Type B pancreatic cell (in vitro differentiated cells): ENCODE data around the gene SYT17. TPM values are rescaled to one million over a fixed set of nuclear protein-coding genes. Genes with fewer than 3 reads are reported as not detected.
A peak's percentile ranks its signal among the peaks of the same experiment; 100 is the strongest.

Experiments
- DNase-seq: peaks from one replicate; pipeline ENCODE4 v3.0.0; 2021; ENCODE audit warnings: mixed read lengths; ENCODE audit not compliant: unreplicated experiment; ENCODE audit errors: extremely low spot score
- H3K27ac Mint-ChIP-seq: 2 replicates; pipeline ENCODE4 v1.8.0; 2021; ENCODE audit warnings: mild to moderate bottlenecking, mixed read lengths
- H3K27me3 Mint-ChIP-seq: 2 replicates; pipeline ENCODE4 v1.8.0; 2021; ENCODE audit warnings: mixed read lengths
- H3K36me3 Mint-ChIP-seq: 2 replicates; pipeline ENCODE4 v1.8.0; 2021; ENCODE audit warnings: mixed read lengths
- H3K4me1 Mint-ChIP-seq: one replicate; pipeline ENCODE4 v1.8.0; 2021; ENCODE audit warnings: mixed read lengths; ENCODE audit not compliant: unreplicated experiment
- H3K4me3 Mint-ChIP-seq: 2 replicates; pipeline ENCODE4 v1.8.0; 2021; ENCODE audit warnings: mild to moderate bottlenecking, mixed read lengths
- H3K9me3 Mint-ChIP-seq: 2 replicates; pipeline ENCODE4 v1.8.0; 2021; ENCODE audit warnings: mixed read lengths
- CTCF ChIP-seq: fragments of 200-600 bp; sonication (generic); conservative IDR thresholded peaks from 2 replicates; pipeline ENCODE4 v1.5.0; 2021; ENCODE audit warnings: antibody characterized with exemption, mild to moderate bottlenecking
- total RNA-seq: library from RNA; stranded (reverse); gene quantifications from 2 replicates; pipeline ENCODE4 v1.2.1, GENCODE V29; 2021; ENCODE audit warnings: low replicate concordance

SYT17 gene
- total RNA-seq, 1 donor from 2014 or later: 10.7 TPM

DNA sequence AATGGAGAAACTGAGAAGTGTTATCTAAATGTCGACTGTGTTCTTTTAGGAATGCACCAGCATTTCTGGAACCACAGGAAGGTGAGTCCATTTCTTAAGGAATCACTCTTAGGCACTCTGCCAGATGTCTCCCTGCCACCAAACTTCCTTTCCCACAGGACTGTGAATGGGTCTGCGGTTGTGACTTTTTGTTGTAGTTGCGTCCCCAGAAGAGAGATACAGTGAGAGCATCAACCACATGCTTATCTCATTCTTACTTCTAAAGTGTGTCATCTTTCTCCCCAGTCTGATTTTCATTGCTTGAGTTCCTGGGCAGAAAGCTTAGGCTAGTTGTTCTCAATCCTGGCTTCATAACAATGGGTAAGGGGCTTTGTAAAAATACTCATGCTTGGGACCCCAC is 40.8 kb upstream of the SYT17 start:
- Mint-ChIP-seq H3K27me3 (no peaks in the 10 kb centered on the region), H3K4me1 (peaks cover 19% of the 10 kb centered on the region), H3K9me3 (no peaks in the 10 kb centered on the region), H3K36me3 (no peaks in the 10 kb centered on the region), H3K4me3 (no peak overlapping the region), H3K27ac (no peak overlapping the region)
- no peak for TF ChIP-seq CTCF
- no peak for DNase-seq

GRCh38 chr16:19127674-19128131 is 40.3 kb upstream of the SYT17 start:
- Mint-ChIP-seq H3K27me3 (no peaks in the 10 kb centered on the region), H3K9me3 (no peaks in the 10 kb centered on the region), H3K36me3 (no peaks in the 10 kb centered on the region), H3K4me1 (peaks cover 19% of the 10 kb centered on the region), H3K4me3 (no peak overlapping the region), H3K27ac (no peak overlapping the region)
- TF ChIP-seq CTCF: no peak
- DNase-seq: no peak

DNA sequence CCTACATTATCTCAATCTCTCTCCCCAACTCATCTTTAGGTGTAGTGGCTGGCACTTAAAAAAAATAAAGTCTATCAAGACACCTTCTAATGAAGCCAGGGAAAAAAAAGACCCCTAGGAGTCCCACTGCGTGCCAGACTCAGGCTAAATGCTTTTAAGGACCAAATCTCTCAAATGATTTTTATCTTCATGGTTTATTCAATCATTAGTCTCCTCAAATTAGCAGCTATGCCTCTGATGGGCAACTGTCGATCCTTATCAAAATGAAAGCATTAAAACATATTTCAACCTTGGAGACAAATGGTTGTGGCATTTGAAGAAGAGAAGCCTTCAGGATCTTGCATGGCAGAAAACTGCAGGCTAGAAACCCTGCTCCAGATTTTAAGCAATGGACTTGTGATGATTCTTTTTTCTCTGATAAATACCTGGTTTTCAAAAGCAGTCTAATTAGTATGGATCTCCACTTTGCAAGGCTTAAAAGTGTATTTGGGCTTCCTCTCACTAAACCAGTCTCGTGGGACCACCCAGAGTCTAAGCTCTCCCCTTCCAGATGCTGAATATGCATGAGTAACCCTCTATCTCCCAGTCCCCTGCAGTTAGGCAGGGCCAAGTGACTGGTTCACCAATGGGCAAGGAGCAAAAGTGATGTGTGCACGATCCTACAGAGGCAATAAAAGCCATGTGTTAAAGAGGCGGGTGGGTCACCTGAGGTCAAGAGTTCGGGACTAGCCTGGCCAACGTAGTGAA is 39.4 kb upstream of the SYT17 start:
- Mint-ChIP-seq H3K4me3 (no peak overlapping the region), H3K4me1 (peaks cover 19% of the 10 kb centered on the region), H3K9me3 (no peaks in the 10 kb centered on the region), H3K27ac (peak overlapping the region; percentile 4), H3K27me3 (no peaks in the 10 kb centered on the region), H3K36me3 (no peaks in the 10 kb centered on the region)
- TF ChIP-seq CTCF: no peak
- no peak for DNase-seq

GRCh38 chr16:19130385-19130784 is 37.7 kb upstream of the SYT17 start:
- H3K9me3 Mint-ChIP-seq: no peaks in the 10 kb centered on the region
- no peak overlapping the region for H3K4me3 Mint-ChIP-seq
- H3K27ac Mint-ChIP-seq: no peak overlapping the region
- H3K27me3 Mint-ChIP-seq: no peaks in the 10 kb centered on the region
- no peak for TF ChIP-seq CTCF
- no peaks in the 10 kb centered on the region for H3K36me3 Mint-ChIP-seq
- no peak for DNase-seq
- peaks cover 22% of the 10 kb centered on the region for H3K4me1 Mint-ChIP-seq

DNA sequence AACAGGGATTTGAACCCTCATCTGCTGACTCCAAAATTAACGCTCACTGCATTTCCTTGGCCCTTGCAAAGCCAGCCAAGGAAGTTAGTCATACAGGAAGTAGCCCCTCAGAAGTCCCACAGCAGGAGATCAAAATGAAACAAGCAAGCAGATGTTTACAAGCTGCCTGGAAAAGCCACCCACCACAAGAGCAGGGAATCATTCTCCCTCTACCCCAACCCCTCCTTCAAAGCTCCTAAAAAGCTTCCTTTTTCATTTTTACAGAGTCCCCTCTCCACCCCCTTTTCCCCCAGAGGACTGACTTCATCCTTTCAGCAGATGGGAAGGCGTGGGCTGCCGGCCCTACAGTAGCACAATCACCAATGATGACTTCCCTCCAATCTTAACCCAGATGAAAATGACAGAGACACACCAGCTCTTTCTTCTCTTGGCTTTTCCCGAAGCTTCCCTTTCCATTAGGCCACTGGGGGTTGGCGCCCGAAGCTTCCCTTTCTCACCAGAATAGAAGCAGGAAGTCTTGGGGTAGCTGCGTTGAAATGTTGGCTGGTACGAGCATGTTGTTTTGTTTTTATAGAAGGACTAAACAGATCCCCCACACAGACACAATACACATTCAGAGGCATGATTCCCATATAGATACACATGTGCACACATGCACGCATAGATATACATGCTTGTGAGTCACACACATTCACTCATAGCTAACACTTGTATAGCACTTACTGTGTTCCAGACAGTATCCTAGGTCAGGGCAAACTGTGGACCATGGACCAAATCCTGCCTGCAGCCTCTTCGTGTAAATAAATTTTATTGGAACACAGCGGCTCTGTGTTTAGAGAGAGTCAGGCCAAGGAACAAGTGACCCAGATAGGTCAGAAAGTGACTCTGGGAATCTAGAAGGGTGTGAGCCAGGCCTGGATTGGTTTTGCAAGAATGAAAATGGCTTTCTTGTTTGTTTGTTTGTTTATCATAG is 36.9 kb upstream of the SYT17 start:
- H3K9me3 Mint-ChIP-seq: no peaks in the 10 kb centered on the region
- no peaks in the 10 kb centered on the region for H3K36me3 Mint-ChIP-seq
- peak overlapping the region; percentile 61 for H3K27ac Mint-ChIP-seq
- H3K4me1 Mint-ChIP-seq: peaks cover 30% of the 10 kb centered on the region
- TF ChIP-seq CTCF: no peak
- H3K27me3 Mint-ChIP-seq: no peaks in the 10 kb centered on the region
- DNase-seq: no peak
- no peak overlapping the region for H3K4me3 Mint-ChIP-seq
